ENCODE results near the gene ZBTB4.

GRCh38 chr17:7409716-7410115, 69.7 kb downstream of the ZBTB4 start:
- no peak for TF ChIP-seq CTCF (IDR thresholded peaks at IDR 0.05; ENCODE audit: borderline replicate concordance, extremely low read depth, low read length, poor library complexity, severe bottlenecking)
- no peak for TF ChIP-seq EZH2 (IDR thresholded peaks at IDR 0.05; ENCODE audit: borderline replicate concordance, low read depth, low read length, severe bottlenecking)
